ENCODE data around the gene SUZ12. TPM values are rescaled to one million over a fixed set of nuclear protein-coding genes. Genes with fewer than 3 reads are reported as not detected.

SUZ12 gene
- total and polyA plus RNA-seq, 2 of the 4 experiments (the other 2 are of a cell fraction): 12.2 to 12.3 TPM

- no peak overlapping the region for H2AFZ ChIP-seq (replicated peaks; ENCODE audit: low read length, poor library complexity)
- no peak overlapping the region for H3K56ac ChIP-seq (ENCODE audit: extremely low read depth, insufficient read depth, low read length)
- intact Hi-C loops (cut with micrococcal nuclease): no loop called here
- no TSS peak for BruUV-seq (replicated peaks)
- no peak overlapping the region for H4K8ac ChIP-seq (ENCODE audit: low read depth in 2 of 2, low read length in 2 of 2)
- ATAC-seq (ENCODE audit: low read depth) (no peak), DNase-seq (no peak)
- no peaks in the 10 kb centered on the region for H3K9me3 ChIP-seq (ENCODE audit: control insufficient read depth, insufficient read depth, low read length)
- TF ChIP-seq RCOR1 (IDR thresholded peaks at IDR 0.05; ENCODE audit: insufficient replicate concordance, low read length) (no peak), SMC3 (IDR thresholded peaks at IDR 0.05; ENCODE audit: low read depth, low read length) (no peak), NFE2L2 (IDR thresholded peaks at IDR 0.05; ENCODE audit: low read depth, low read length) (no peak), MXI1 (IDR thresholded peaks at IDR 0.05; ENCODE audit: borderline replicate concordance, low read depth, low read length) (no peak), CEBPB (IDR thresholded peaks at IDR 0.05; ENCODE audit: low read depth, low read length) (no peak), MAZ (IDR thresholded peaks at IDR 0.05; ENCODE audit: borderline replicate concordance, low read depth, low read length) (no peak), CTCF (conservative IDR thresholded peaks at IDR 0.05; ENCODE audit: low read depth, low read length) (no peak), ELK1 (IDR thresholded peaks at IDR 0.05; ENCODE audit: borderline replicate concordance, low read depth, low read length) (no peak), RFX5 (IDR thresholded peaks at IDR 0.05; ENCODE audit: low read depth, low read length) (no peak), POLR2A (IDR thresholded peaks at IDR 0.05; ENCODE audit: low read depth, low read length) (no peak), MAFK (IDR thresholded peaks at IDR 0.05; ENCODE audit: low read depth, low read length) (no peak), BHLHE40 (IDR thresholded peaks at IDR 0.05; ENCODE audit: low read depth, low read length) (no peak), RAD21 (IDR thresholded peaks at IDR 0.05; ENCODE audit: low read length) (no peak), CHD1 (IDR thresholded peaks at IDR 0.05; ENCODE audit: low read depth, low read length) (no peak), FOS (IDR thresholded peaks at IDR 0.05; ENCODE audit: low read depth, low read length) (no peak), USF2 (IDR thresholded peaks at IDR 0.05; ENCODE audit: low read depth, low read length) (no peak)
- no peak overlapping the region for H3K4me3 ChIP-seq (ENCODE audit: insufficient read depth, low read depth, low read length)
- in situ Hi-C loops (cut with MboI; ENCODE audit: low sequenced_read_pairs): no loop called here
- H3K79me1 ChIP-seq (ENCODE audit: low read depth in 1 of 2, low read length in 2 of 2): peaks cover 9 to 36% of the 10 kb centered on the region in 2 experiments
- WGBS, 2 experiments (ENCODE audit: extremely low coverage in 2 of 2, insufficient read length in 1 of 2): no CpG with 5 or more reads among the region's 4 CpGs
- no peaks in the 10 kb centered on the region for H3K27me3 ChIP-seq (ENCODE audit: control insufficient read depth, insufficient read depth, low read length)
- H3K4me2 ChIP-seq (ENCODE audit: low read depth, low read length): no peak overlapping the region
- no peak overlapping the region for H4K5ac ChIP-seq (ENCODE audit: low read depth, low read length)
- no peak overlapping the region for H3K14ac ChIP-seq (replicated peaks; ENCODE audit: low read depth, low read length)
- ChIA-PET CTCF (interaction anchor here (0.5 kb wide), 1 partner anchor 27 kb away, joined by 5 read pairs; no protein-coding TSS in a partner anchor), POLR2A (ENCODE audit: unreplicated experiment) (no interaction called here)
- H3K23ac ChIP-seq (ENCODE audit: low read depth, low read length): no peak overlapping the region
- H3K27ac ChIP-seq (ENCODE audit: insufficient read depth, low read length): no peak overlapping the region
- H3K9me1 ChIP-seq (ENCODE audit: insufficient read depth, low read length): no peaks in the 10 kb centered on the region
- no peaks in the 10 kb centered on the region; the same call in 1 of the 2 replicates for H3K36me3 ChIP-seq (ENCODE audit: control insufficient read depth, insufficient read depth, low read length)
- H2BK120ac ChIP-seq (ENCODE audit: low read depth, low read length): no peak overlapping the region
- H2AK5ac ChIP-seq (ENCODE audit: low read depth, low read length): no peak overlapping the region
- H4K91ac ChIP-seq (ENCODE audit: insufficient read depth, low read depth, low read length): no peak overlapping the region
- no peak overlapping the region for H3K18ac ChIP-seq (ENCODE audit: low read depth, low read length)
- no peak overlapping the region for H3K9ac ChIP-seq (ENCODE audit: low read depth, low read length)
- dilution Hi-C loops (cut with HindIII; ENCODE audit: low sequenced_read_pairs, unreplicated experiment): no loop called here
- H4K20me1 ChIP-seq (ENCODE audit: insufficient read depth, low read length): no peaks in the 10 kb centered on the region; the same call in 1 of the 2 replicates
- no peak overlapping the region for H2BK5ac ChIP-seq (ENCODE audit: low read depth, low read length, poor library complexity, severe bottlenecking)
- H2BK15ac ChIP-seq (ENCODE audit: low read depth, low read length): no peak overlapping the region
- H3K4me1 ChIP-seq (ENCODE audit: control insufficient read depth, insufficient read depth, low read length): no peaks in the 10 kb centered on the region
- H2AK9ac ChIP-seq (replicated peaks; ENCODE audit: low read depth, low read length, poor library complexity): no peak overlapping the region
- no peak overlapping the region for H3K4ac ChIP-seq (ENCODE audit: low read depth, low read length)
- no peak overlapping the region for H2BK20ac ChIP-seq (ENCODE audit: low read depth, low read length)
These were observed 73.3 kb downstream of the SUZ12 start for GRCh38 chr17:32010114-32010513.

Measured in IMR-90 (cell line).